IMR-90 (cell line): ENCODE data around the gene CH25H. TPM values are rescaled to one million over a fixed set of nuclear protein-coding genes. Genes with fewer than 3 reads are reported as not detected.
"Not testable (repeated sequence)": the region's sequence is repeated elsewhere in the genome, so short reads cannot be mapped to it uniquely, and the experiment has no call there.

Experiments used
- ATAC-seq: fragments of 200-7000 bp; cut with Tn5 transposase; 2 replicates; pipeline ENCODE4 v1.9.1; 2020; ENCODE audit warnings: low read depth, mild to moderate bottlenecking, moderate library complexity
- BruUV-seq: library from RNA; stranded (reverse); fragments of 400-500 nt; replicated peaks from 2 replicates; lab custom pipeline; 2021; lab: Mats Ljungman, UMichigan
- CTCF ChIA-PET: fragments of 300-600 bp; formaldehyde crosslinking; extraction: SDS; loops from one replicate; lab custom pipeline; 2021; ENCODE audit warnings: antibody characterized with exemption; lab: Yijun Ruan, JAX
- POLR2A ChIA-PET: fragments of 300-600 bp; sonication (Branson Sonifier 250); formaldehyde crosslinking; loops from one replicate; lab custom pipeline; 2022; ENCODE audit warnings: antibody characterized with exemption; ENCODE audit not compliant: unreplicated experiment; lab: Charles Lee
- DNase-seq: peaks from one replicate; pipeline ENCODE4 v3.0.0; 2013
- H2AFZ ChIP-seq: replicated peaks from 2 replicates; pipeline ENCODE3; 2013; ENCODE audit warnings: low read length, mild to moderate bottlenecking; ENCODE audit not compliant: poor library complexity
- H2AK5ac ChIP-seq: 2 replicates; pipeline ENCODE4 v1.6.1; 2013; ENCODE audit warnings: low read depth, low read length, inconsistent platforms
- H2AK9ac ChIP-seq: replicated peaks from 2 replicates; pipeline ENCODE3; 2013; ENCODE audit warnings: mild to moderate bottlenecking, low read depth, low read length, moderate library complexity; ENCODE audit not compliant: poor library complexity
- H2BK120ac ChIP-seq: 2 replicates; pipeline ENCODE4 v1.6.1; 2013; ENCODE audit warnings: low read depth, low read length, inconsistent platforms
- H2BK15ac ChIP-seq: 3 replicates; pipeline ENCODE4 v1.6.1; 2013; ENCODE audit warnings: low read depth, low read length, inconsistent platforms
- H2BK20ac ChIP-seq: 2 replicates; pipeline ENCODE4 v1.6.1; 2013; ENCODE audit warnings: low read depth, mild to moderate bottlenecking, inconsistent platforms, low read length, moderate library complexity
- H2BK5ac ChIP-seq: 2 replicates; pipeline ENCODE4 v1.6.1; 2013; ENCODE audit warnings: mild to moderate bottlenecking, low read depth, low read length, inconsistent platforms; ENCODE audit not compliant: poor library complexity, severe bottlenecking
- H3K14ac ChIP-seq: replicated peaks from 2 replicates; pipeline ENCODE4 v1.6.1; 2013; ENCODE audit warnings: low read depth, low read length, inconsistent platforms
- H3K18ac ChIP-seq: 2 replicates; pipeline ENCODE4 v1.6.1; 2013; ENCODE audit warnings: low read depth, low read length, control low read depth
- H3K23ac ChIP-seq: 2 replicates; pipeline ENCODE4 v1.6.1; 2013; ENCODE audit warnings: low read depth, low read length, inconsistent platforms
- H3K27ac ChIP-seq: 2 replicates; pipeline ENCODE4 v1.5.1; 2013; ENCODE audit warnings: mild to moderate bottlenecking, control low read depth, low read length; ENCODE audit not compliant: insufficient read depth
- H3K27me3 ChIP-seq: 2 replicates; pipeline ENCODE4 v1.6.1; 2013; ENCODE audit warnings: low read length; ENCODE audit not compliant: control insufficient read depth, insufficient read depth
- H3K36me3 ChIP-seq: 2 replicates; pipeline ENCODE4 v1.6.1; 2013; ENCODE audit warnings: low read length, mixed read lengths; ENCODE audit not compliant: control insufficient read depth, insufficient read depth
- H3K4ac ChIP-seq: 2 replicates; pipeline ENCODE4 v1.6.1; 2013; ENCODE audit warnings: low read depth, low read length, inconsistent platforms
- H3K4me1 ChIP-seq: 2 replicates; pipeline ENCODE4 v1.6.1; 2013; ENCODE audit warnings: low read length, mixed read lengths; ENCODE audit not compliant: control insufficient read depth, insufficient read depth
- H3K4me2 ChIP-seq: 2 replicates; pipeline ENCODE4 v1.6.1; 2013; ENCODE audit warnings: low read depth, mild to moderate bottlenecking, control low read depth, low read length, moderate library complexity
- H3K4me3 ChIP-seq: 2 replicates; pipeline ENCODE4 v1.5.1; 2013; ENCODE audit warnings: low read depth, mild to moderate bottlenecking, control low read depth, low read length, moderate library complexity; ENCODE audit not compliant: insufficient read depth
- H3K56ac ChIP-seq: 2 replicates; pipeline ENCODE4 v1.6.1; 2013; ENCODE audit warnings: low read length, inconsistent platforms; ENCODE audit not compliant: insufficient read depth; ENCODE audit errors: extremely low read depth
- H3K79me1 ChIP-seq, 2 experiments: 2 replicates each; pipeline ENCODE4 v1.6.1; 2013; ENCODE audit warnings: low read length in 2 of 2, inconsistent platforms in 1 of 2, low read depth in 1 of 2
- H3K9ac ChIP-seq: 2 replicates; pipeline ENCODE4 v1.6.1; 2013; ENCODE audit warnings: low read depth, low read length, control low read depth
- H3K9me1 ChIP-seq: 2 replicates; pipeline ENCODE4 v1.6.1; 2013; ENCODE audit warnings: low read length, inconsistent platforms; ENCODE audit not compliant: insufficient read depth
- H3K9me3 ChIP-seq: 2 replicates; pipeline ENCODE4 v1.6.1; 2013; ENCODE audit warnings: low read length; ENCODE audit not compliant: control insufficient read depth, insufficient read depth
- H4K20me1 ChIP-seq: 2 replicates; pipeline ENCODE4 v1.6.1; 2013; ENCODE audit warnings: low read length, inconsistent platforms; ENCODE audit not compliant: insufficient read depth
- H4K5ac ChIP-seq: 2 replicates; pipeline ENCODE4 v1.6.1; 2013; ENCODE audit warnings: mild to moderate bottlenecking, low read depth, low read length, control low read depth
- H4K8ac ChIP-seq, 2 experiments: 2 replicates each; pipeline ENCODE4 v1.6.1; 2013; ENCODE audit warnings: low read depth in 2 of 2, low read length in 2 of 2, control low read depth in 1 of 2, inconsistent platforms in 1 of 2
- H4K91ac ChIP-seq: 2 replicates; pipeline ENCODE4 v1.6.1; 2013; ENCODE audit warnings: low read depth, low read length, inconsistent platforms; ENCODE audit not compliant: insufficient read depth
- WGBS, 2 experiments: methylation state at CpG; one replicate each; pipeline versions ENCODE4 v1.1.5 to v1.1.7; 2013; ENCODE audit warnings: missing lambda C conversion rate in 2 of 2; ENCODE audit not compliant: insufficient read length in 1 of 2; ENCODE audit errors: extremely low coverage in 2 of 2; 5-methylcytosine and 5-hydroxymethylcytosine counted together
- dilution Hi-C: fragments of 300-500 bp; cut with HindIII; formaldehyde crosslinking; loops from one replicate; pipeline ENCODE4 v1.14.3; 2018; ENCODE audit warnings: low sequenced_read_pairs; ENCODE audit not compliant: unreplicated experiment
- in situ Hi-C: fragments of 300-500 bp; cut with MboI; formaldehyde crosslinking; loops from 3 replicates; pipeline ENCODE4 v1.14.3; 2019; ENCODE audit warnings: low sequenced_read_pairs, inconsistent platforms, mixed read lengths
- intact Hi-C: fragments of 100-400 bp; cut with micrococcal nuclease; formaldehyde crosslinking; loops from 2 replicates; pipeline ENCODE4 v1.10.0; 2022
- polyA plus RNA-seq, 3 experiments: library from polyadenylated mRNA; depleted of rRNA; stranded (reverse); fragments of >200 nt; gene quantifications; 2 replicates each; pipeline ENCODE4 v1.2.3, GENCODE V29; 2012; ENCODE audit warnings: low replicate concordance in 1 of 3
- total RNA-seq: library from RNA; depleted of rRNA; stranded (reverse); fragments of >200 nt; gene quantifications from 2 replicates; pipeline ENCODE4 v1.2.3, GENCODE V29; 2012

CH25H gene
- total and polyA plus RNA-seq, 2 of the 4 experiments (the other 2 are of a cell fraction) = 0.12 to 0.18 TPM

- DNase-seq, H3K79me1 ChIP-seq, H3K4me1 ChIP-seq, H4K91ac ChIP-seq, H3K23ac ChIP-seq, H3K9me1 ChIP-seq, H3K27me3 ChIP-seq, BruUV-seq, H2AFZ ChIP-seq, H2BK5ac ChIP-seq, CTCF ChIA-PET, H3K36me3 ChIP-seq, H2BK120ac ChIP-seq, H2BK15ac ChIP-seq, H2AK9ac ChIP-seq, H3K4me2 ChIP-seq, H4K20me1 ChIP-seq, POLR2A ChIA-PET, H3K9ac ChIP-seq, H3K56ac ChIP-seq, H3K14ac ChIP-seq, ATAC-seq, H3K18ac ChIP-seq, dilution Hi-C loops, H3K27ac ChIP-seq, H4K8ac ChIP-seq, in situ Hi-C loops, H3K4ac ChIP-seq, H2BK20ac ChIP-seq, H4K5ac ChIP-seq, H3K9me3 ChIP-seq, H2AK5ac ChIP-seq, H3K4me3 ChIP-seq: not testable (repeated sequence)
- intact Hi-C loops = loop anchor here (2.0 kb wide), 1 partner anchor 16 kb away; no protein-coding TSS in a partner anchor
- WGBS, 2 experiments = 100% methylated on average over 1 of the region's 9 CpGs; no CpG with 5 or more reads in 1 of the 2 experiments
Measured at GRCh38 chr10:89168354-89168900, 38.7 kb downstream of the CH25H start.
